GM19035 (cell line): Measurements from ENCODE around the gene CHST13.

Experiments used
- ATAC-seq: cut with Tn5 transposase; IDR thresholded peaks from one replicate; pipeline ENCODE4 v1.9.1; 2021; ENCODE audit not compliant: unreplicated experiment

CHST13 gene

DNA sequence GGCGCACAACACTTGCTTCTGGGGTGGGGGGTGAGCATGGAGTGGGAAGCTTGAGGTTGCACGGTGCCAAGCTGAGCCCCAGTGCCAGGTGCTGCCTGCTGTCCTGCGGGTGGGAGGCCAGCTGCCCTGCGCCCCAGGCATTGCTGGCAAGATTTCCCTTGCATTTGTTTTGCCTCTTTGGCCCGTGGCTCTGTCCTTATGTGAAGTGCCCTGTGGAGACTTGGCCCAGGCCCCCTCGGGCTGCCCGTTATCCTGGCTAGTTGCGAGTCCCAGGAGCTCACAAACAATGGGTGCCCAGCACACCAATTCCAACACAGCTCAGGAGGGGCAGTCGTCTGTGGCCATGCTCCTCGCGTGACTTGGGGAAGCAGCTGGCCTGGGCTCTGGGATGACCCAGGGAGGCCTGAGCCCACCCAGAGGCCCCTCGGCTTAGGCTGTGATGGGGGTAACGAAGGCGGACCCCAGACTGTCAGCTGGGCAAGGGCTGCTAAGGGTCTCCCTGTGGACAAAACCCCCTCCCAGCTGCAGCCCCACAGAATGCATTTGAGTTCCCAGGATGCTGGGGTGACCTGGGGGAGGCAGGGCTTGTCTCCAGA, 28.8 kb downstream of the CHST13 start:
- no peak for ATAC-seq

DNA sequence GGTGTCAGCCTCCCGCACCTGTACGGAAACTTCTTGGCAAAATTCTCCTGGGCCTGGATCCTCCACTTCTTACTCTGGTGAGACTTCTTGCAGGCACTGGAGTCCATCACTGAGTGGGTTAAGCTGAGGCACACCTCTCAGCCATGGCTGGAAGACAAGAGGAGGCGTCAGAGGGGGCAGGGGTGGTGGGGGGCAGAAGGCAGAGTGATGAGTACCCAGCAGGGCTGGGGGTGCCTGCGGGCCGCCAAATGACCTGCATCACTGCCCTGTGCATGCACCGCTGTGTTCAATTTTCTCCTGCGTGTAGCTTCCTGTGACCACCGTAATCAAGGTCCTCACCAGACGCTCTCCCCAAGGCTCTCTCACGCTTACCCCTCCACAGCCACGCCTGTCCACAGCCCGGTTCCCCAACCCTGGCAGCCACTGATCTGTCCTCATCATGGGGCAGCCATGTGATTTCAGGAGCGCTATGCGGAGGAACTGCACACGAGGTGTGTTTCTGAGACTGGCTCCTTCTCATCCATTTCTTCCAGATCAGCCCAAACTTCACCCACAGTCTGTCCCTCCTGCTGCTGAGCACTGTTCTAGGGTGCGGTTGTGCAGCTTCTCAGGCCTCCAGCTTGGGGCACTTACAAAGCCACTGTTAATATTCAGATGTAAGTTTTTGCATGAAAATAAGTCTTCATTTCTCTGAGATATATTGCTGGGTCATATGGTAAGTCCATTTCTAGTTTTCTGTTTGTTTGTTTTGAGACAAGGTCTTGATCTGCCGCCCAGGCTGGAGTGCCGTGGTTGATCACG, 29.5 kb downstream of the CHST13 start:
- ATAC-seq, result no peak

DNA sequence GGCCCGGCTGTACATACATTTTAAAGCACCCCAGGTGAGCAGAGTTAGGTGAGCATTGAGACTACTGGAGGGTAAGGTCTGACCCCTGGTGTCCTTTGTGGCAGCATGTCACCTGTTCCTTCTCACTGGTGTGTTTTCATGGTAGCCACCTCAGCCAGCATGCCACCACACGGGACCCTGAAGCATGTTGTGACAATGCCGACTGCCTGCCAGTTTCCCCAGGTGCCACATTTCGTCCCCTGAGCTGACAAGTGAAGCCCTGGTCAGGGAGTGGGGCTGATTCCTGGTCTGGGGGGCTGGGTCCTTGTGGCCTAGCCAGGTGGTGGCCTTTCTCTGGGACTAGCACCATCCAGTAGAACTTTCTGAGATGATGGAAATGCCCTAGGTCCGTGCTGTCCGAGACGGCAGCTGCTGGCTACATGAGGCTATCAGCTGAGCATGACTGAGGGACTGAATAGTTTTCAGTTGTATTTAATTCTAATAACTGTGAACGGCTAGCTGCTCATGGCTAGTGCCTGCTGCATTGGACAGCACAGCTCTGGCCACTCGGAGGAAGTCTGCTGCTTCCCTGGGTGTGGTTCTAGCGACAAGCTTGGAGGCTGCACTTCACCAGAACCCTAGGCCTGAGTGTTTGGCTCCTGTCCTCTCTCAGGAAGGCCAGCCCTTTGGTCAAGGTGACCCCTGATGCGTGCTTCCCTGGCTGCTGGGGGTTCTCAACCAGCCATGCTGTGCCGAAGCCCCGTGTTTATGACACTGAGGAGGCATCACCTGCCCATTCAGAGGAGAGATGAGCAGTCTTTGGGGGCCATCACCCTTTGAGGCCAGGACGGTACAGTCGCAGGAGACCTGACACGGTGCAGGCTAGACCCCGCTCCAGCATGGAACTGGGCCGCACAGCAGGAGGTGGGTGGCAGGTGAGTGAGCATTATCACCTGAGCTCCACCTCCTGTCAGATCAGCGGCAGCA, 30.9 kb downstream of the CHST13 start:
- no peak for ATAC-seq

DNA sequence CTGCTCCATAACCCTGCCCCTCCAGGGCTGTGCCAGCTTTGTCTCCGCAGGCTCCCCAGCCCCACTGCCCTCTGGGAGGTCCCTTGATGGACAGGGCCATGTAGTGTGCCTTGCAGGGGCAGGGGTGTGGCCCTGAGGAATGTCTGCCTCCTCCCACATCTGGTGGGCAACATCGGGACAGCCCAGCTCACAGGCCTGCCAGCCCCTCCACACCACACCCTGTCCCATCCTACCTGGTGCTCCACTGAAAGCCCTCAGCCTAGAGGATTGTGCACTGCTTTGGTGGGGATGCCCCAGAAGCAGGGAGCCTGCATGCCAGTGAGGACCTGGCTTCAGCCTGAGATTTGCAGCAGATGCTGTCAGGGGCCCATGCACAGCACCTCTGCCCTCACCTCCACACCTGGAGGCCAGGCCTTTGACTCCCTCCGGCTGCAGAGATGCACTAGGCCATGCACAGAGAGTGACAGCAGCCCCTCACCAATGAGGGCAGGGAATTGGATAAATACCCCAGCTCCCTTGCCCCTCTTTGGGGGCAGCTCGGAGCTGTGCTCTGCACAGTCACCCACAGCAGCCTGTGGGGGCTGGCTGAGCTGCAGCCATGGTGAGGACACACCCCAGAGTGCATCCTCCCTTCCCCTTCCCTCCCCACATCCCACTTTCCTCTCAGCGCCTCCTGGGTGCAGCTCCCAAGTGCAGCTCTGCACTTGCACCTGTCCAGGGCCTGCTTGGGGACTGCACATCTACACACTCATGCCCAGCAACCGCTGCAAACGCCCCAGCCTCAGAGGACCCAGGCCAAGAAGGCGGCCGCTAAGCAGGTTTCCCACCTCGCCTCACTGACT, 32.1 kb downstream of the CHST13 start:
- no peak for ATAC-seq

DNA sequence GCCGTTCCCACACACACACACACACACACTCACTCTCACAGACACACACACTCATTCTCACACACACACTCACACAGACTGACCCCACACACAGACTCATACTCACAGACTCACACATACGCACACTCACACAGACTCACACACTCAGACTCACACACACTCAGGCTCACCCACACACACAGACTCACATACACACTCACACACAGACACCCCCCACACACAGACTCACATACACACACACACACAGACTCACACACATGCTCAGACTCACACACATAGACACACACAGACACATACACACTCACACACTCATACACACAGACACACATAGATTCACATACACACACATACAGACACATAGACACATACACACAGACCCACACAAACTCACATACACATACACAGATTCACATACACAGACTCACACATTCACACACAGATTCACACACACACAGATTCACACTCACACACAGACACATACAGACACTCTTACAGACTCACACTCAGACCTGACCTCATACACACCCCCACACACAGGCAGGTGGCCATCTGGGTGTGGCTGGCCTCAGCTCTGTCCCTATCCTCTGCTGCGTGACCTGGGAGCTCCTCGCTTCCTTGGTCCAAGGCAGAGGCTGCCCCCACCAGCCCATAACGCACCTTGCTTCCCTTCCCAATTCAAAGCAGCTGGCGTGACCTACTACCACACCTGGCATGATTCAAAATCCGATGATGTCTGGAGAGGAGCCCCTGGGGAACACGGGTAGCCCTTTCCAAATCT, 32.9 kb downstream of the CHST13 start:
- no peak for ATAC-seq

DNA sequence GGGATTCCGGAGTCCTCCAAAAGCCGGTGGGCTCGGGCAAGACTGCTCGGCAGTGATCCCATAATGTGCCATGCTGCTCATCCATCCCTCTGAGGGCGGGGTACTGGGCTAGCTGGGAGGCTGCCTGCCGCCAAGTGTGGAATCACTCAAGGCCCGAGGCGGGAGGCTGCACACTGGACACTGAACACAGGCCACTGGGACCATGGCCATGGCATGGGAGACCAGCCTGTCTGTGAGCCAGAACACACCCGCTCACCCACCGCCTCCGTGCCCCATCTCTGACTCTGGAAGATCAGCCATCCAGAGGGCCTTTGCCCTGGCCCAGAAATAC, 33.4 kb downstream of the CHST13 start:
- no peak for ATAC-seq

DNA sequence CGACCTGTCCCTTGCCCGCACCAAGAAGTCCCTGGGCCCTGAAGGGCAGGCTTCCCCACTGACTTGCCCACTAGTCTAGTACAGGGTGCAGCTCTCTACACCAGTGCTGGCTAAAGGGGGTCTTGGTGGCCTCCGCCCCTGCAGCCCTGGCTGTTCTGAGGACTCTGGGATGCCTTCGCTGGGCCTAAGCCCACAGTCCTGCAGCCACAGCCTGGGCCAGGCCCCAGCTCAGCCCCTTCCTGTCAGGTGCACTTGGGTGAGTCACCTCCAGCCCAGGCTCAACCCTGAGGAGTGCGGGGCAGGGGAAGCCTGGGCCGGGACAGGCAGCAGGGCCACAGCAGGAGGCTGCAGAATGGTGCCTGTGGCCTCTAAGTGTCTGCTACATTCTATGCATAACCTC, 33.8 kb downstream of the CHST13 start:
- ATAC-seq, result no peak

DNA sequence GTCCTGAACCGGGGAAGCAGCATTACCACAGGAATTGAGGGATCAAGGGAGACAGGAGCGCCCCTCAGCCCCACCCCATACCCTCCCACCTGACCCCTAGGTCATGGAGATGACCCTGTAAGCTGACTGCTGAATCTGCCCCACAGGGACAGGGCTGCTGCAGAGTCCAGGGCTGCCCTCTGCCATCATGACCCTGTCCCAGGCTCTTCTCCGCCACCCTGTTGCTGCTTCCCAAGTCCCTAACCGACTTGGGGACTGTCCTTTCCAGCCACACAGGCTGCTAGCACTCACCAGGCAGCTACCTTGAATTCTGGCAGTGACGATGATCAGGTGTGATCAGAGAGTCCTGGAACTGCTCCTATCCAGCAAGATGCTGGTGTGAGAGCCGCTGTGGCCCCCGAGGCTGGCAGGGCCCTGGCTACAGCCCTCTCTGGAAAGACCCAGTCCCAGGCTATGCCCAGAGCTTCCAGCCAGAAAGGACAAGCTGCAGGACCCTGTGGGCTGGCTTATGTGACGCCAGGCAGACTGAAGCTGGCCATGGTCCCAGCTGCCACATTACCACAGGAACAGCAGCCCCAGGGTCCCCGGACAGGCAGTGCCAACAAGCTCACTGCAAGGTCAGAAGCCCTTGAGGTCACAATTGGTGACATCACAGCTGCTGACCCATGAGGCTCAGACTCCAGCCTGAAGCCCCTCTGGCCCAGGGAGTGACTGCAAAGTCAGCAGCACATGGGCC, 34.5 kb downstream of the CHST13 start, which contains the start of gene C3orf22:
Gene C3orf22, minus strand, starts transcription at position 597 of the 736 bp plus-strand sequence. CDS start 5,542 bp downstream, outside the sequence.
- ATAC-seq, result no peak

DNA sequence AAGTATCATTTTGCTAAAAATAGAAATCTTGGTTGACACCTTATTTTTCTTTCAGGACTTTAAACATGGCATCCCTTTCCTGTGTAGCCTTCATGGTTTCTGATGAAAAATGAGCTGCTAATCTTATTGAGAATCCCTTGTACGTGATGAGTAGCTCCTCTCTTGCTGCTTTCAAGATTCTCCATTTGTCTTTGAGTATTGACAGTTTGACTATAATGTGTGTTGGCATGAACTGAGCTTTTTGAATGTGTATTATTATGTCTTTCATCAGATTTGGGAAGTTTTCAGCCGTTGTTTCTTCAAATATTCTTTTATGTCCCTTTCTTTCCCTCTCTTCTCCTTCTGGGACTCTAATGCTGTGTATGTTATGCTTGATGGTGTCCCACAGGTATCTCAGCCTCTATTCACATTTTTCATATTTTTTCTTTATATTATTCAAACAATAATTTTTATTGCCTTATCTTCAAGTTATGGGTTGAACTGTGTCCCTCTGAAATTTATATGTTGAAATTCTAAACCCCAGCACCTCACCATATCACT, 38.9 kb downstream of the CHST13 start:
- ATAC-seq, result no peak

DNA sequence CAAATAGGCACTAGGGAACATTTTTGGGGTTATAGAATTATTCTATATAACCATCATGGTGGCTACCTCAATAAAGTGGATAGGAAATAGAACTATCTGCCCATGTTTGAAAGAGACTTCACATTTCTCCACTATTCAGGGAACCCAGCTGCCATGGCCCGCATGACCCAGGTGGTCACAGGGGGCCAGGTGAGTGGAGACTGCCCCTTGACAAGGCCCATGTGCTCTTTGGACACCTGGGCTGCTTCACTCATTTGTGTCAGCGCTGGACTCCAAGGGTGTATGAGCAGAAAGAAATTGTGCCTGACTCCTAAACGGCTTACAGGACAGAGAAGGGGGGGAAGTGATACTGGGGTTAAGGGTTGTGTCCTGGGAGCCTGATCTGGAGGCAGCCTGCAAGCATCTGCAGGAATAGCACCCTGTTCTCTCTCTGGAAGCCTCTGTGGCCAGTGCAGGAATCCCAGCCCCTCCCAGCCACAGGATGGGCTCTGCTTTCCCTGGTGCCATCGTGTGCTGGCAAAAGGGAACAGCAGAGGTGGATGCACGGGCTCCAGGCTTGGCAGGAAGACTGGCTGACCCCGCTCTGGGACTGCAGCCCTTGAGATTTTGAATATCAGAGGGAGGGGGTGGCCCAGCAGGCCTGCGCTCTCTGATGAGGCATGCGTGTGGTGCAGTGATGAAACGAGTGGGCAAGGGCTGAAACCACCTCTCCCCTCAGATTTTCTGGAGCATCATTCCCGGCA, 43.9 kb downstream of the CHST13 start:
- no peak for ATAC-seq

DNA sequence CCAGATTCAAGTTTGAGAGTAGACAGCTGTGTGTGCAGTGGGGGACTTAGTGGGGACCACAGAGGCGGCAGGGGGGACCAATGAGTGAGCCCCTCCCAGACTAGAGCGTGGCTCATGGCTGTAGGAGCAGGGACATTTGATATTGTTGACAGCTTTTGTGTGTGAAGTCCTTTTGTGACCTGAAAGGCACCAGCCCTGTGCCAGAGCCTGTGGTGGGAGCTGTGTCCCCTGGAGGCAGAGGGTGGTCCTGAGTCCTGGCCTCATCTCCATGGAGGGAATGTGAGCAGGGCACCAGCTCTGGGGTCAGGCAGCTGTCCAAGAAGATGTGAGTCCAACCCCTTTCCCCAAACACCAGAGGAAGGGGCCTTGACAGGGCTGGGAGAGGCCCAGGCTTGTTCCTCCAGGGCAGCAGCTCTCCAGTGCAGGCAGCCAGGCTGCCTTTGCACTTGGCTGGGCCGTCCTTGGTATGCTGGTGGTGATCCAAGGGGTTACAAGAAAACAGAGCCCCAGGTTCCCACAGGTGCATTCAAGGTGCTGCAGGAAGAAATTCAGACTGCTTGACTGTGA, 44.9 kb downstream of the CHST13 start:
- ATAC-seq, result no peak

DNA sequence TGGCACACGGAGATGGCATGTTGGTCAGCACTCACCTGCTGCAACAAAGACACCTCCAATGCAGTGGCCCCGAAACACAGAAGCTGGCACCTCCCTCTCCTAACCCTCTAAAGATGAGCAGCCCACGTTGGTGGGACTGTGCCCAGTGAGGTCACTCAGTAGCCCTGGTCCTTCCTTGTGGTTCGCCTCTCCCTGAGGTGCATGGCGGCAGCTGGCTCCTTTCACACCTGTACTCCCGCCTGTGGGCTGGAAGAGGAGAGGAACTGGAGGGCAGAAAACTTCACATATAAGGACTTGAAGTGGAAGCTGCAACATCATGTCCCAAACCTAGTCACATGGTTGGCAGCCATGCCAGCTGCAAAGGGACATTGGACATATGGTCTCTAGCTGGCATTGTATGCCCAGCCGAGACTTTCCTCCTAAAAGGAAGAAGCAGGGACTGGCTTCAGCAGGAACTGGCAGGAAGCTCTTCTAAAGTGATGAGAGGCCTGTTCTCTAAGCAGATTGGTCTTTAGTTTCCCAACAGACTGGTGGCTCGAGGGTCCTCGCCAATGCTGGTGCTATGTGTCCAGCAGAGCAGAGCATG, 45.5 kb downstream of the CHST13 start:
- ATAC-seq, result no peak

DNA sequence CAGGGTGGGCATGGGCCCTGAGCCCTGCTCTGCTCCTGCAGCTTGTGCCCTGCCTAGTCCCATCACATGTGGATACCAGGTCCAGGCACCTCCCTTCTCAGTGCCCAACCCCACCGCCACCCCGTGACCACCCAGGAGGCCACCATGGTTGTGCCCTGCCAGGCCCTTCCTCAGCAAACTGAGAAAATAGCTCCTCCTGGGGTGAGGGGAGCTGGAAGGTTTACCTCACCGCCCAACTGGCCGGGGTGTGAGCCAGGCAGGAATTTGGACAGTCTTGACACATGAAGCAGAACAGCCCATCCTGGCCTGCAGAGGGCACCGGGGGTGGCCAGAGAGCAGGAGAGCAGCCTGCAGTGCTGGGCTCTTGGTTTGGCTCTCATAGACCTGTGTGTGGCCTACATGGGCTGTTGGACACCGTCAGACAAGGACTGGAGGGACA, 46.2 kb downstream of the CHST13 start:
- ATAC-seq, result no peak

DNA sequence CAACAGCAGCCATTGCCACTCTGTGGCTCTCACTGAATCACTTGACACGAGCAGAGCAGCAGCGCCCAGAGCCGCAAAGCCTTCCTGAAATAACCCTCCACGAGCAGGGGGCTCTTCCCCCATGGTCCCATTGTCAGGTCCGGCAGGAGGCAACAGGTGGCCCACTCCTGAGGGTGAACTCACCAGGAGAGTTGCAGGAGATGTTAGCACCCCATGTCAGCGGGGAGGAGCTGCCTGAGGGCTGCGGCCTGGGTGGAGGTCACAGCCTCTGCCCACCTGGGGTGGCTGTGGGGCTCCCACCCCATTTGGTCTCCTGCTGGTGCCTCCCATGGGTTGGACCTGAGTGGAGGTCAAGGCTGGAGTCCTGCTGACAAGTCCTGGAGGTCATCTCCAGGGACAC, 47.1 kb downstream of the CHST13 start:
- no peak for ATAC-seq

DNA sequence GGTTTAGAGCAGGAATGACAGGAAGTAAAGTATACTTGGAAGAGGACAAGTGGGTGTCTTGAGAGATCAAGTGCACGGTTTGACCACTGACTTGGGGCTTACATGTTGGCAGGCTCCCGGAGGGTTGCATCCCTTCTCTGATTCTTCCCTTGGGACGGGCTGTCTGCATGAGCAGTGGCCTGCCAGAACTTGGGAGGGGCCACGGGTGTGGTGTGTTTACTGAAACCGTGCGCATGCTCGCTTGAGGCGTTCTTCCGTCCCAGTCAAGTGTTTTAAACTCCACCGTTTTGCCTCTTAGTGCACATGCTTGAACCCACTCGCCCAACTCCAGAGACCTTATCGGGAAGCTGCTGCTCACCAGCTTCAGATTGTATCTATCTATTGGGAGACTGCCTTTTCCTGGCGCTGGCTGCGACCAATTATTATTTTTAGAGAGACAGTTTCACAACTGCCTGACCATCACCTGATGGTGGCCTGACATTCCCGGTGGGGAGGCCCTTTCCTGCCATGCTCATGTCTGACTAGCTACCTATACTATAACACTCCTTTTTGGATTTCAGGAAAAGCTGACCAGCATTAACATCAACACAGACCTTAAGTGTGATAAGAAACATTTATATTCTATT, 49.6 kb downstream of the CHST13 start:
- ATAC-seq, result no peak

DNA sequence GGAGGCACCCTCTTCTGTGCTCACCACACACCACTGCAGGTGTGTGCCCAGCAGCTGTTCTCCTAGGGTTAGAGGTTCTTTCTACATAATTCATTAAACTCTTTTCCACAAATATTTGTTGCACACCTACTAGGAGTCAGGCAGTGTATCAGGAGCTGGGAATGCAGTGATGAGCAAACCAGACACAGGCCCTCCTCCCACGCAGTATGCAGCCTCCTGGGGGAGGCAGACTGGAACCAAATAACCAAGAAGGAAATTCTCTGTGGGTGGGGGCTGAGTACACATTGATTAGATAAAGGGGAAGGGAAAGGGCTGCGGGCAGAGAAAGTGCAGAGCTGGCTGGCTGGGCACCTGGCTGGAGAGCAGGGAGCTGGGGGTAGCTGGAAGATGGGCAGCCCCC, 53.3 kb downstream of the CHST13 start:
- no peak for ATAC-seq

DNA sequence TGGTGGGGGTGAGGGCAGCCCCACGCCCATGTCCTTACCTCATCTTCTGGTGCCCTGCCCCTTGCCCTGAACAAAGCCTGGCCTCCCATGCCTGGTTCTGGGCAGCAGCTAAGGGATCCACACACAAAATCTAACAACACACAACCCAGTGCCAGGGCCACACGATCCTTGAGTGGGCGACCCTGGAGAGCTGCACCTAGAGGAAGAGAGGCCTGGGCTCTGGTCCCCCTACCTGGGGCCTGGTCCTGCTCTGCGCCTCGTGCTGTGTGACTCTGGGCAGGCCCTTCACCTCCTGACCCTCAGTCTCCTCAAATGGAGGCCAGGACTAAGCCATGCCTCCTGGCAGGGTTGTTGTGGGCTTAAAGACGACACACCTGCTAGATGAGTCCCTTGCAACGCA, 54.7 kb downstream of the CHST13 start:
- no peak for ATAC-seq
